Naive thymus-derived CD4-positive, alpha-beta T cell (primary cell): Measurements from ENCODE around the gene PEAK3. TPM values are rescaled to one million over a fixed set of nuclear protein-coding genes. Genes with fewer than 3 reads are reported as not detected.

Experiments used
- ATAC-seq: fragments of 150-1000 bp; cut with Tn5 transposase; 2 replicates; pipeline ENCODE4 v1.10.0; 2021; ENCODE audit warnings: mild to moderate bottlenecking, moderate library complexity
- CTCF ChIA-PET: fragments of 350-600 bp; sonication (Branson Sonifier 250); formaldehyde crosslinking; loops from one replicate; lab custom pipeline; 2021; ENCODE audit warnings: antibody characterized with exemption; lab: Charles Lee
- POLR2A ChIA-PET: fragments of 350-600 bp; sonication (Branson Sonifier 250); formaldehyde crosslinking; loops from one replicate; lab custom pipeline; 2021; ENCODE audit warnings: antibody characterized with exemption, inconsistent platforms; lab: Charles Lee
- DNase-seq, 9 donors: peaks; one replicate each; pipeline versions ENCODE4 v3.0.0 to v3.0.0-alpha.2; 2020 to 2022; ENCODE audit warnings: mixed read lengths in 1 of 9
- H3K27ac ChIP-seq: one replicate; pipeline ENCODE4 v1.7.0; 2013; ENCODE audit warnings: mild to moderate bottlenecking, low read depth, low read length, moderate library complexity
- H3K27me3 ChIP-seq, 2 donors: one replicate each; pipeline ENCODE4 v1.7.0; 2013; ENCODE audit warnings: low read length in 2 of 2, mild to moderate bottlenecking in 2 of 2, moderate library complexity in 2 of 2; ENCODE audit not compliant: control insufficient read depth in 2 of 2, insufficient read depth in 2 of 2
- H3K36me3 ChIP-seq, 3 experiments: 1 replicate in 2 of 3; 2 replicates in 1 of 3; pipeline ENCODE4 v1.7.0; 2013; ENCODE audit warnings: low read length in 3 of 3, mild to moderate bottlenecking in 3 of 3, moderate library complexity in 1 of 3; ENCODE audit not compliant: insufficient read depth in 3 of 3, control insufficient read depth in 2 of 3
- H3K4me1 ChIP-seq, 2 donors: one replicate each; pipeline ENCODE4 v1.7.0; 2013; ENCODE audit warnings: low read length in 2 of 2, mild to moderate bottlenecking in 2 of 2, moderate library complexity in 1 of 2; ENCODE audit not compliant: control insufficient read depth in 2 of 2, insufficient read depth in 2 of 2
- H3K4me3 ChIP-seq: 2 replicates; pipeline ENCODE4 v1.7.0; 2013; ENCODE audit warnings: mild to moderate bottlenecking, low read length
- H3K9me3 ChIP-seq, 3 experiments: 1 replicate in 2 of 3; 2 replicates in 1 of 3; pipeline ENCODE4 v1.7.0; 2013; ENCODE audit warnings: low read length in 3 of 3; ENCODE audit not compliant: control insufficient read depth in 2 of 3
- H3K27ac Mint-ChIP-seq, 9 donors: one replicate each; pipeline ENCODE4 v1.8.0; 2020 to 2022; ENCODE audit warnings: mixed read lengths in 9 of 9, mild to moderate bottlenecking in 8 of 9, moderate library complexity in 5 of 9, inconsistent platforms in 2 of 9
- H3K27me3 Mint-ChIP-seq, 5 donors: one replicate each; pipeline ENCODE4 v1.8.0; 2021 to 2022; ENCODE audit warnings: mixed read lengths in 5 of 5, mild to moderate bottlenecking in 1 of 5
- H3K36me3 Mint-ChIP-seq, 5 donors: one replicate each; pipeline ENCODE4 v1.8.0; 2020 to 2022; ENCODE audit warnings: mixed read lengths in 5 of 5, mild to moderate bottlenecking in 3 of 5, inconsistent platforms in 1 of 5
- H3K4me1 Mint-ChIP-seq, 7 donors: one replicate each; pipeline ENCODE4 v1.8.0; 2020 to 2022; ENCODE audit warnings: mixed read lengths in 7 of 7, mild to moderate bottlenecking in 3 of 7, inconsistent platforms in 1 of 7
- H3K4me3 Mint-ChIP-seq, 10 donors: one replicate each; pipeline ENCODE4 v1.8.0; 2020 to 2022; ENCODE audit warnings: mild to moderate bottlenecking in 10 of 10, mixed read lengths in 10 of 10, moderate library complexity in 6 of 10, inconsistent platforms in 2 of 10
- H3K9me3 Mint-ChIP-seq, 11 donors: one replicate each; pipeline ENCODE4 v1.8.0; 2020 to 2022; ENCODE audit warnings: mixed read lengths in 11 of 11, mild to moderate bottlenecking in 4 of 11, inconsistent platforms in 1 of 11, moderate library complexity in 1 of 11
- intact Hi-C, 2 donors: fragments of 100-400 bp; cut with micrococcal nuclease; formaldehyde crosslinking; loops; one replicate each; pipeline ENCODE4 v1.15.1; 2023
- polyA plus RNA-seq, 2 donors: library from polyadenylated mRNA; unstranded; fragments of 300-500 nt; fragmentation: Illumina TruSeq; gene quantifications; one replicate each; pipeline ENCODE4 v1.2.3, GENCODE V29; 2021
- total RNA-seq, 6 experiments: library from RNA in 5 of 6; stranded (reverse) in 5 of 6; gene quantifications; 1 replicate in 5 of 6; 2 replicates in 1 of 6; pipeline ENCODE4 v1.2.3 and lab custom pipeline; 2021 to 2026

The PEAK3 gene
- total and polyA plus RNA-seq, 7 experiments from 2014 or later: 0.14 to 3.9 (median 0.36) TPM; not detected in 1

DNA sequence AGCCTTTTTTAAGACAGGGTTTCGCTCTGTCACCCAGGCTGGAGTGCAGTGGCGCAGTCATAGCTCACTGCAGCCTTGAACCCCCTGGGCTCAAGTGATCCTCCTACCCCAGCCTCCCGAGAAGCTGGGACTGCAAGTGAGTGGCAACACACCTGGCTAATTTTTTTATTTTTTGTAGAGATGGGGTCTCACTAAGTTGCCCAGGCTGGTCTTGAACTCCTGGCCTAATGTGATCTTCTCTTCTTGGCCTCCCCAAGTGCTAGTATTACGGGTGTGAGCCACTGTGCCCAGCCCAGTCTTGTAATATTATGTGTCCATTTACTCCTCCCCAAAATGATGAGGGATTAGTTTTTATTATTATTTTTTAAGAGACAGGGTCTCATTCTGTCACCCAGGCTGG lies 29.1 kb upstream of the PEAK3 start:
- peaks cover 42 to 64% (median 51%) of the 10 kb centered on the region in 5 donors for H3K27me3 Mint-ChIP-seq
- CTCF ChIA-PET: interaction anchor here (0.7 kb wide), 1 partner anchor 22 kb away, joined by 3 read pairs; no protein-coding TSS in a partner anchor
- H3K27me3 ChIP-seq: peaks cover 0 to 13% of the 10 kb centered on the region in 2 donors
- H3K4me3 ChIP-seq: no peak overlapping the region
- POLR2A ChIA-PET: no interaction called here
- H3K9me3 ChIP-seq: peaks cover 0 to 13% (median 5%) of the 10 kb centered on the region in 3 experiments
- ATAC-seq (no peak), DNase-seq (no peak)
- H3K4me1 Mint-ChIP-seq: peaks cover 0 to 11% (median 5%) of the 10 kb centered on the region in 7 donors
- intact Hi-C loops: no loop called here
- no peak overlapping the region for H3K4me3 Mint-ChIP-seq
- no peak overlapping the region for H3K27ac Mint-ChIP-seq
- H3K36me3 ChIP-seq: no peaks in the 10 kb centered on the region
- no peak overlapping the region for H3K27ac ChIP-seq
- H3K36me3 Mint-ChIP-seq: peaks cover 4 to 12% (median 10%) of the 10 kb centered on the region in 5 donors
- H3K9me3 Mint-ChIP-seq: peaks cover 6 to 25% (median 10%) of the 10 kb centered on the region in 11 donors
- no peaks in the 10 kb centered on the region for H3K4me1 ChIP-seq

- Mint-ChIP-seq H3K36me3 (peaks cover under 1 to 5% (median 3%) of the 10 kb centered on the region in 5 donors), H3K27me3 (peaks cover 38 to 67% (median 51%) of the 10 kb centered on the region in 5 donors), H3K4me3 (peak overlapping the region in 1 of 10 donors; percentile 22), H3K9me3 (peaks cover 2 to 12% (median 4%) of the 10 kb centered on the region in 11 donors), H3K27ac (no peak overlapping the region), H3K4me1 (peaks cover 0 to 9% (median 5%) of the 10 kb centered on the region in 7 donors)
- H3K4me1 ChIP-seq: no peaks in the 10 kb centered on the region
- H3K27me3 ChIP-seq: peaks cover 0 to 13% of the 10 kb centered on the region in 2 donors
- ChIA-PET CTCF (no interaction called here), POLR2A (interaction anchor here (1.5 kb wide), 1 partner anchor 15 kb away, joined by 4 read pairs; no protein-coding TSS in a partner anchor)
- H3K36me3 ChIP-seq: no peaks in the 10 kb centered on the region
- H3K4me3 ChIP-seq: no peak overlapping the region
- no peak for ATAC-seq
- no peak for DNase-seq
- intact Hi-C loops: no loop called here
- H3K27ac ChIP-seq: no peak overlapping the region
- peaks cover 0 to 4% (median 2%) of the 10 kb centered on the region in 3 experiments for H3K9me3 ChIP-seq
These were observed 27.9 kb upstream of the PEAK3 start for GRCh38 chr19:2309734-2310362.

DNA sequence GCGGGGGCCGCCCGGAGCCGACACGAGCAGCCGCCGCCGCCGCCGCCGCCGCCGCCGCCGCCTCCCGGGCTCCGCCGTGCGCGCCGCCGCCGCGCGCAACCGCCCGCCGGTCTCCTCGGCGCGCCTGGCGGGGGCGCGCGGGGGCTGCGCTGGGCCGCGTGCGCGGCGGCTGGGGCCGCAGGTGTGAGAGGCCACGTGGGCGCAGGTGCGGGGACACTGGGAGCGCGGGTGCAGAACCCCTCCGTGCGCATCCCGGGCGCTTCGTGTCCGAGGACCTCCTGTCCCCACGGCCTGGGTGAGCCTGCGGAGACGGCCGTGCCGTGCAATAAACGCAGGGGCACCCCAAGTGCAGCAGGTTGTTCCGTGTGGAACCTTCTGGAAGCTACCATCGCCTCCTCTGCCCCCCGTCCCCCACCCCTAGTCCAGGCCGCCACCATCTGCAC lies 26.2 kb upstream of the PEAK3 start, which contains the start of gene LINGO3:
TSS of gene LINGO3 (minus strand) at position 41 of the 443 bp plus-strand sequence. CDS start 16,378 bp downstream, outside the sequence.
- Histone ChIP-seq H3K9me3 (no peaks in the 10 kb centered on the region), H3K27me3 (peaks cover 0 to 9% of the 10 kb centered on the region in 2 donors), H3K4me1 (peaks cover 0 to 5% of the 10 kb centered on the region in 2 donors), H3K27ac (no peak within 1 kb of the TSS), H3K36me3 (no peaks in the 10 kb centered on the region), H3K4me3 (no peak within 1 kb of the TSS)
- H3K36me3 Mint-ChIP-seq: peaks cover 0 to 2% (median 0%) of the 10 kb centered on the region in 5 donors
- ChIA-PET CTCF (no interaction called here), POLR2A (interaction anchor here (0.7 to 1.3 kb wide), 2 partner anchors 9 to 22 kb away, joined by 3 to 4 read pairs; no protein-coding TSS in a partner anchor)
- H3K4me3 Mint-ChIP-seq: peak within 1 kb of the TSS; percentile 43 to 82 (median 68)
- intact Hi-C loops: no loop called here
- no peak for DNase-seq
- H3K27me3 Mint-ChIP-seq: peaks cover 24 to 74% (median 43%) of the 10 kb centered on the region in 5 donors
- peak; percentile 63 for ATAC-seq
- H3K27ac Mint-ChIP-seq: peak within 1 kb of the TSS in 2 of 9 donors; percentile 65 to 81
- H3K4me1 Mint-ChIP-seq: peaks cover 0 to 19% (median 9%) of the 10 kb centered on the region in 7 donors
- H3K9me3 Mint-ChIP-seq: peaks cover 0 to 1% (median 0%) of the 10 kb centered on the region in 11 donors

GRCh38 chr19:2307518-2308012 lies 25.6 kb upstream of the PEAK3 start:
- Histone ChIP-seq H3K27me3 (peaks cover 0 to 9% of the 10 kb centered on the region in 2 donors), H3K4me3 (no peak overlapping the region), H3K4me1 (peaks cover 0 to 8% of the 10 kb centered on the region in 2 donors), H3K27ac (no peak overlapping the region), H3K9me3 (no peaks in the 10 kb centered on the region), H3K36me3 (no peaks in the 10 kb centered on the region)
- peaks cover 5 to 25% (median 14%) of the 10 kb centered on the region in 7 donors for H3K4me1 Mint-ChIP-seq
- DNase-seq: no peak
- peaks cover 21 to 76% (median 41%) of the 10 kb centered on the region in 5 donors for H3K27me3 Mint-ChIP-seq
- ChIA-PET POLR2A (interaction anchor here (0.7 to 1.3 kb wide), 2 partner anchors 9 to 23 kb away, joined by 3 to 4 read pairs; no protein-coding TSS in a partner anchor), CTCF (no interaction called here)
- ATAC-seq: no peak
- intact Hi-C loops: no loop called here
- peak overlapping the region in 2 of 10 donors; percentile 14 to 34 for H3K4me3 Mint-ChIP-seq
- peaks cover 0 to 1% (median 0%) of the 10 kb centered on the region in 11 donors for H3K9me3 Mint-ChIP-seq
- H3K27ac Mint-ChIP-seq: no peak overlapping the region
- peaks cover 0 to 6% (median 0%) of the 10 kb centered on the region in 5 donors for H3K36me3 Mint-ChIP-seq

GRCh38 chr19:2306971-2307370 lies 25.0 kb upstream of the PEAK3 start:
- intact Hi-C loops: no loop called here
- peaks cover 0 to 9% of the 10 kb centered on the region in 2 donors for H3K27me3 ChIP-seq
- ATAC-seq (no peak), DNase-seq (no peak)
- no peaks in the 10 kb centered on the region for H3K36me3 ChIP-seq
- ChIA-PET POLR2A (no interaction called here), CTCF (no interaction called here)
- H3K36me3 Mint-ChIP-seq: peaks cover 0 to 6% (median 0%) of the 10 kb centered on the region in 5 donors
- no peak overlapping the region for H3K27ac ChIP-seq
- no peaks in the 10 kb centered on the region for H3K9me3 ChIP-seq
- no peak overlapping the region for H3K4me3 ChIP-seq
- H3K4me3 Mint-ChIP-seq: peak overlapping the region in 5 of 10 donors; percentile 10 to 42 (median 18)
- peaks cover 21 to 74% (median 40%) of the 10 kb centered on the region in 5 donors for H3K27me3 Mint-ChIP-seq
- H3K9me3 Mint-ChIP-seq: peaks cover 0 to 1% (median 0%) of the 10 kb centered on the region in 11 donors
- H3K27ac Mint-ChIP-seq: no peak overlapping the region
- peaks cover 0 to 8% of the 10 kb centered on the region in 2 donors for H3K4me1 ChIP-seq
- H3K4me1 Mint-ChIP-seq: peaks cover 5 to 25% (median 15%) of the 10 kb centered on the region in 7 donors

GRCh38 chr19:2306281-2306806 lies 24.4 kb upstream of the PEAK3 start:
- Histone ChIP-seq H3K4me3 (no peak overlapping the region), H3K9me3 (no peaks in the 10 kb centered on the region), H3K27ac (no peak overlapping the region), H3K4me1 (peaks cover 0 to 8% of the 10 kb centered on the region in 2 donors), H3K36me3 (no peaks in the 10 kb centered on the region), H3K27me3 (peaks cover 0 to 9% of the 10 kb centered on the region in 2 donors)
- Mint-ChIP-seq H3K4me3 (peak overlapping the region in 2 of 10 donors; percentile 10 to 34), H3K36me3 (peaks cover 0 to 6% (median 0%) of the 10 kb centered on the region in 5 donors), H3K27ac (no peak overlapping the region), H3K27me3 (peaks cover 21 to 77% (median 40%) of the 10 kb centered on the region in 5 donors), H3K4me1 (peaks cover 6 to 25% (median 15%) of the 10 kb centered on the region in 7 donors), H3K9me3 (peaks cover 0 to 1% (median 0%) of the 10 kb centered on the region in 11 donors)
- POLR2A ChIA-PET: no interaction called here
- ATAC-seq (no peak), DNase-seq (no peak)
- intact Hi-C loops: no loop called here
- CTCF ChIA-PET: no interaction called here
